Activated CD8-positive, alpha-beta T cell treated with anti-CD3 and anti-CD28 coated beads, Interleukin-2, amount 10 ng/mL, durations not matched to agents 7 days and 5 days (primary cell): Measurements from ENCODE around the gene C20orf173. TPM values are rescaled to one million over a fixed set of nuclear protein-coding genes. Genes with fewer than 3 reads are reported as not detected.
A peak's percentile ranks its signal among the peaks of the same experiment; 100 is the strongest.

Experiments
- ATAC-seq: fragments of 150-1000 bp; cut with Tn5 transposase; one replicate; pipeline ENCODE4 v1.10.0; 2021; ENCODE audit warnings: moderate library complexity
- CTCF ChIA-PET: fragments of 350-600 bp; sonication (Branson Sonifier 250); formaldehyde crosslinking; loops from one replicate; lab custom pipeline; 2021; ENCODE audit warnings: antibody characterized with exemption; lab: Charles Lee
- POLR2A ChIA-PET: fragments of 350-600 bp; sonication (Branson Sonifier 250); formaldehyde crosslinking; loops from one replicate; lab custom pipeline; 2021; ENCODE audit warnings: antibody characterized with exemption; lab: Charles Lee
- DNase-seq: peaks from one replicate; pipeline ENCODE4 v3.0.0-alpha.2; 2020
- H3K27ac Mint-ChIP-seq: one replicate; pipeline ENCODE4 v1.8.0; 2021; ENCODE audit warnings: mild to moderate bottlenecking, mixed read lengths
- H3K27me3 Mint-ChIP-seq: one replicate; pipeline ENCODE4 v1.8.0; 2021; ENCODE audit warnings: low read depth, mixed read lengths
- H3K36me3 Mint-ChIP-seq: one replicate; pipeline ENCODE4 v1.8.0; 2021; ENCODE audit warnings: low read depth, mixed read lengths
- H3K4me1 Mint-ChIP-seq: one replicate; pipeline ENCODE4 v1.8.0; 2021; ENCODE audit warnings: low read depth, mixed read lengths
- H3K4me3 Mint-ChIP-seq: one replicate; pipeline ENCODE4 v1.8.0; 2021; ENCODE audit warnings: mild to moderate bottlenecking, mixed read lengths
- H3K9me3 Mint-ChIP-seq: one replicate; pipeline ENCODE4 v1.8.0; 2022; ENCODE audit warnings: mixed read lengths; ENCODE audit not compliant: insufficient read depth
- total RNA-seq, 2 experiments: library from RNA; stranded (reverse); gene quantifications; one replicate each; pipeline ENCODE4 v1.2.3, GENCODE V29; 2021

The C20orf173 gene
- total RNA-seq, 2 experiments from 2014 or later: not detected

- H3K27me3 Mint-ChIP-seq: no peaks in the 10 kb centered on the region
- peaks cover 81% of the 10 kb centered on the region for H3K36me3 Mint-ChIP-seq
- peaks cover 43% of the 10 kb centered on the region for H3K4me1 Mint-ChIP-seq
- no peak overlapping the region for H3K4me3 Mint-ChIP-seq
- DNase-seq (no peak), ATAC-seq (no peak)
- H3K9me3 Mint-ChIP-seq: no peaks in the 10 kb centered on the region
- ChIA-PET POLR2A (interaction anchor here (0.9 to 3.6 kb wide), 3 partner anchors 8 to 13 kb away, joined by 3 to 24 read pairs (median 4); no protein-coding TSS in a partner anchor), CTCF (interaction anchor here (1.2 kb wide), 1 partner anchor 138 kb away, joined by 3 read pairs; no protein-coding TSS in a partner anchor)
- H3K27ac Mint-ChIP-seq: peak overlapping the region; percentile 28
These were observed 25.5 kb downstream of the C20orf173 start for GRCh38 chr20:35503841-35504561.

GRCh38 chr20:35503281-35503680 is 26.2 kb downstream of the C20orf173 start:
- ChIA-PET POLR2A (interaction anchor here (1.0 to 3.6 kb wide), 2 partner anchors 12 kb away, joined by 4 to 24 read pairs; no protein-coding TSS in a partner anchor), CTCF (interaction anchor here (1.2 kb wide), 1 partner anchor 139 kb away, joined by 3 read pairs; no protein-coding TSS in a partner anchor)
- ATAC-seq (no peak), DNase-seq (no peak)
- H3K9me3 Mint-ChIP-seq: no peaks in the 10 kb centered on the region
- H3K27me3 Mint-ChIP-seq: no peaks in the 10 kb centered on the region
- H3K4me3 Mint-ChIP-seq: no peak overlapping the region
- H3K36me3 Mint-ChIP-seq: peaks cover 79% of the 10 kb centered on the region
- peak overlapping the region; percentile 10 for H3K27ac Mint-ChIP-seq
- peaks cover 43% of the 10 kb centered on the region for H3K4me1 Mint-ChIP-seq

- ChIA-PET POLR2A (interaction anchor here (0.7 to 3.6 kb wide), 2 partner anchors 11 to 46 kb away, joined by 3 to 24 read pairs; no protein-coding TSS in a partner anchor), CTCF (no interaction called here)
- peaks cover 40% of the 10 kb centered on the region for H3K4me1 Mint-ChIP-seq
These were observed 27.1 kb downstream of the C20orf173 start for GRCh38 chr20:35502352-35502751.

GRCh38 chr20:35499271-35499670 is 30.2 kb downstream of the C20orf173 start:
- no peaks in the 10 kb centered on the region for H3K9me3 Mint-ChIP-seq
- H3K27ac Mint-ChIP-seq: no peak overlapping the region
- no peak overlapping the region for H3K4me3 Mint-ChIP-seq
- peaks cover 78% of the 10 kb centered on the region for H3K36me3 Mint-ChIP-seq
- ChIA-PET POLR2A (interaction anchor here (1.8 kb wide), 1 partner anchor 8 kb away, joined by 8 read pairs; no protein-coding TSS in a partner anchor), CTCF (interaction anchor here (1.5 kb wide), 1 partner anchor 36 kb away, joined by 6 read pairs; no protein-coding TSS in a partner anchor)
- DNase-seq: no peak
- H3K4me1 Mint-ChIP-seq: peaks cover 16% of the 10 kb centered on the region
- no peaks in the 10 kb centered on the region for H3K27me3 Mint-ChIP-seq
- ATAC-seq: no peak

More at GRCh38 chr20:35502352-35502751, 27.1 kb downstream of the C20orf173 start:
- ATAC-seq (no peak), DNase-seq (no peak)
- H3K27ac Mint-ChIP-seq: no peak overlapping the region
- H3K9me3 Mint-ChIP-seq: no peaks in the 10 kb centered on the region
- H3K4me3 Mint-ChIP-seq: no peak overlapping the region
- no peaks in the 10 kb centered on the region for H3K27me3 Mint-ChIP-seq
- peaks cover 82% of the 10 kb centered on the region for H3K36me3 Mint-ChIP-seq

- peaks cover 14% of the 10 kb centered on the region for H3K4me1 Mint-ChIP-seq
- H3K36me3 Mint-ChIP-seq: peaks cover 79% of the 10 kb centered on the region
- POLR2A ChIA-PET: no interaction called here
- no peak overlapping the region for H3K4me3 Mint-ChIP-seq
- peak overlapping the region; percentile 47 for H3K27ac Mint-ChIP-seq
- ATAC-seq (no peak), DNase-seq (no peak)
- H3K27me3 Mint-ChIP-seq: no peaks in the 10 kb centered on the region
- no peaks in the 10 kb centered on the region for H3K9me3 Mint-ChIP-seq
- CTCF ChIA-PET: no interaction called here
These were observed 31.7 kb downstream of the C20orf173 start for GRCh38 chr20:35497780-35498189.

GRCh38 chr20:35497320-35497719 is 32.1 kb downstream of the C20orf173 start:
- DNase-seq: no peak
- ChIA-PET POLR2A (no interaction called here), CTCF (no interaction called here)
- Mint-ChIP-seq H3K9me3 (no peaks in the 10 kb centered on the region), H3K4me3 (no peak overlapping the region), H3K27ac (peak overlapping the region; percentile 47), H3K4me1 (peaks cover 19% of the 10 kb centered on the region), H3K27me3 (no peaks in the 10 kb centered on the region), H3K36me3 (peaks cover 79% of the 10 kb centered on the region)
- no peak for ATAC-seq

- ChIA-PET CTCF (interaction anchor here (1.8 kb wide), 1 partner anchor 189 kb away, joined by 4 read pairs; no protein-coding TSS in a partner anchor), POLR2A (interaction anchor here (1.1 to 1.4 kb wide), 2 partner anchors 7 to 30 kb away, joined by 3 read pairs; no protein-coding TSS in a partner anchor)
These were observed 33.0 kb downstream of the C20orf173 start for GRCh38 chr20:35496481-35496880.

DNA sequence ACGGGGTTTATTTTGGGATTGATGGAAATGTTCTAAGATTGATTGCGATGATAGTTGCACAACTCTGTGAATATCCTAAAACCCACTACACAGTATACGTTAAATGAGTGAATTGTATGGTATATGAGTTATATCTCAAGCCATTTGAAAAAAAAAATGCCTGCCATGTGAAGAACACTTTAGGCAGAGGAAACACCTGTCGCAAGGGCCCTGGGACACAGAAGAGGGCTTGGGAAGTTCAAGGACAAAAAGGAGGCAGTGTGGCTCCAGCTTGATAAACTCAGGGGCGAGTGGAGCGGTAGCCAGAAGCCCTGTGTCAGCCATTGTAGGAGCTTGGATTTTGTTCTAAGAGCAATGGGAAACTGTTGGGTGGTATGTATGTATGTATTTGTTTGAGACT is 37.1 kb downstream of the C20orf173 start:
- CTCF ChIA-PET: interaction anchor here (0.7 to 1.5 kb wide), 4 partner anchors 25 to 109 kb away, joined by 3 to 4 read pairs (median 3); no protein-coding TSS in a partner anchor
- ATAC-seq (no peak), DNase-seq (no peak)
- H3K27me3 Mint-ChIP-seq: no peaks in the 10 kb centered on the region
- peaks cover 49% of the 10 kb centered on the region for H3K4me1 Mint-ChIP-seq
- H3K9me3 Mint-ChIP-seq: no peaks in the 10 kb centered on the region
- POLR2A ChIA-PET: interaction anchor here (1.1 to 3.8 kb wide), 5 partner anchors 10 to 461 kb away, joined by 3 to 40 read pairs (median 23); partner anchors contain the start of genes CEP250, SCAND1 and SPAG4
- H3K4me3 Mint-ChIP-seq: peak overlapping the region; percentile 99
- peaks cover 72% of the 10 kb centered on the region for H3K36me3 Mint-ChIP-seq
- H3K27ac Mint-ChIP-seq: peak overlapping the region; percentile 99

More at GRCh38 chr20:35496481-35496880, 33.0 kb downstream of the C20orf173 start:
- H3K27me3 Mint-ChIP-seq: no peaks in the 10 kb centered on the region
- no peak for DNase-seq
- H3K4me3 Mint-ChIP-seq: no peak overlapping the region
- H3K27ac Mint-ChIP-seq: no peak overlapping the region
- H3K36me3 Mint-ChIP-seq: peaks cover 77% of the 10 kb centered on the region
- ATAC-seq: no peak
- H3K9me3 Mint-ChIP-seq: no peaks in the 10 kb centered on the region
- peaks cover 25% of the 10 kb centered on the region for H3K4me1 Mint-ChIP-seq

DNA sequence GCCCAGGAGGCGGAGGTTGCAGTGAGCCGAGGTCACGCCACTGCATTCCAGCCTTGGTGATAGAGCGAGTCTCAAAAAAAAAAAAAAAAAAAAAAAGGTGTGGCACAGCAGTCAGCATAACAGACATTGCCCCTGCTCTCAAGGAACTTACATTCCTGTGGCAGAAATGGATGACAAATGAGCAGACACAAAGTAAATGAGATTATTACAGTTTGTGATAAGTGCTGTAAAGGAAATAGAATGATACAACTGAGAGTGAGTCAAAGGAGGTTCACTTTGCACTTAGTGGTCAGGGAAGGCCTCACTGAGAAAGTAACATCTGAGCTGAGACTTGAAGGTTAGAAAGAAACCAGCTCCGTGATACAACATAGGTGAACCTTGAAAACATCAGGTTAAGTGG is 37.6 kb downstream of the C20orf173 start:
- ATAC-seq: no peak
- POLR2A ChIA-PET: interaction anchor here (0.5 to 3.8 kb wide), 9 partner anchors 11 to 1179 kb away, joined by 3 to 40 read pairs (median 13); partner anchors contain the start of genes CEP250, EIF6, SCAND1 and SPAG4
- H3K36me3 Mint-ChIP-seq: peaks cover 73% of the 10 kb centered on the region

GRCh38 chr20:35490736-35491181 is 38.7 kb downstream of the C20orf173 start:
- Mint-ChIP-seq H3K27ac (peak overlapping the region; percentile 99), H3K4me1 (peaks cover 53% of the 10 kb centered on the region), H3K4me3 (peak overlapping the region; percentile 99), H3K36me3 (peaks cover 69% of the 10 kb centered on the region), H3K27me3 (no peaks in the 10 kb centered on the region), H3K9me3 (no peaks in the 10 kb centered on the region)
- DNase-seq: peak; percentile 87
- ChIA-PET POLR2A (interaction anchor here (0.6 to 3.8 kb wide), 30 partner anchors 9 to 463 kb away, joined by 3 to 40 read pairs (median 7); partner anchors contain the start of genes CEP250, CPNE1, EIF6 and ERGIC3), CTCF (interaction anchor here (1.0 to 2.1 kb wide), 11 partner anchors 9 to 463 kb away, joined by 3 to 10 read pairs (median 4); partner anchors contain the start of gene SCAND1)
- peak; percentile 96 for ATAC-seq

More for the DNA sequence above, 37.6 kb downstream of the C20orf173 start:
- Mint-ChIP-seq H3K27ac (peak overlapping the region; percentile 99), H3K27me3 (no peaks in the 10 kb centered on the region), H3K4me1 (peaks cover 51% of the 10 kb centered on the region), H3K4me3 (peak overlapping the region; percentile 99), H3K9me3 (no peaks in the 10 kb centered on the region)
- no peak for DNase-seq
- CTCF ChIA-PET: interaction anchor here (0.6 to 2.1 kb wide), 6 partner anchors 28 to 128 kb away, joined by 3 to 10 read pairs (median 4); no protein-coding TSS in a partner anchor

- Mint-ChIP-seq H3K9me3 (no peaks in the 10 kb centered on the region), H3K4me3 (peak overlapping the region; percentile 99), H3K4me1 (peaks cover 50% of the 10 kb centered on the region), H3K27ac (peak overlapping the region; percentile 88), H3K36me3 (peaks cover 64% of the 10 kb centered on the region), H3K27me3 (no peaks in the 10 kb centered on the region)
- peak; percentile 53 for ATAC-seq
- DNase-seq: peak; percentile 60
- ChIA-PET CTCF (interaction anchor here (0.6 to 1.8 kb wide), 4 partner anchors 35 to 464 kb away, joined by 3 to 8 read pairs (median 4); partner anchors contain the start of genes CEP250 and SCAND1), POLR2A (interaction anchor here (1.0 to 3.8 kb wide), 12 partner anchors 10 to 464 kb away, joined by 3 to 40 read pairs (median 12); partner anchors contain the start of genes CEP250, ERGIC3, MMP24OS and RBM39)
These were observed 39.7 kb downstream of the C20orf173 start for GRCh38 chr20:35489717-35490116.
